DND-41 (cell line): ENCODE measurements around the gene ZNF544.

Experiments used
- ATAC-seq: fragments of 200-7000 bp; cut with Tn5 transposase; 3 replicates; pipeline ENCODE4 v1.9.1; 2021; ENCODE audit warnings: low read depth; ENCODE audit not compliant: insufficient read depth
- DNase-seq: peaks from one replicate; pipeline ENCODE4 v3.0.0-alpha.2; 2020
- H2AFZ ChIP-seq: 2 replicates; pipeline ENCODE4 v1.6.0; 2012; ENCODE audit warnings: low read depth, low read length
- H3K27ac ChIP-seq: 2 replicates; pipeline ENCODE4 v1.5.1; 2012; ENCODE audit warnings: low read length, inconsistent platforms
- H3K27me3 ChIP-seq: fragments of 200-600 bp; sonication (generic); 2 replicates; pipeline ENCODE4 v1.6.0; 2012; ENCODE audit warnings: low read length, mild to moderate bottlenecking, inconsistent platforms; ENCODE audit not compliant: insufficient read depth, poor library complexity
- H3K36me3 ChIP-seq: 2 replicates; pipeline ENCODE4 v1.5.1; 2012; ENCODE audit warnings: low read length, inconsistent platforms; ENCODE audit not compliant: insufficient read depth
- H3K4me1 ChIP-seq: 2 replicates; pipeline ENCODE4 v1.5.1; 2012; ENCODE audit warnings: mild to moderate bottlenecking, low read length; ENCODE audit not compliant: insufficient read depth
- H3K4me2 ChIP-seq: 2 replicates; pipeline ENCODE4 v1.6.0; 2012; ENCODE audit warnings: mild to moderate bottlenecking, moderate library complexity, low read length, inconsistent platforms; ENCODE audit not compliant: insufficient read depth
- H3K4me3 ChIP-seq, 2 experiments: fragments of 200-600 bp in 1 of 2; shearing (Covaris generic) in 1 of 2; 2 replicates each; pipeline ENCODE4 v1.5.1; 2012 to 2016; ENCODE audit warnings: inconsistent platforms in 2 of 2, low read length in 2 of 2, mild to moderate bottlenecking in 2 of 2, low read depth in 1 of 2, moderate library complexity in 1 of 2
- H3K79me2 ChIP-seq: 2 replicates; pipeline ENCODE4 v1.6.0; 2012; ENCODE audit warnings: low read length, inconsistent platforms; ENCODE audit not compliant: insufficient read depth
- H3K9ac ChIP-seq: 2 replicates; pipeline ENCODE4 v1.6.0; 2012; ENCODE audit warnings: low read depth, mild to moderate bottlenecking, inconsistent platforms, low read length, moderate library complexity
- H3K9me3 ChIP-seq: 2 replicates; pipeline ENCODE4 v1.5.1; 2012; ENCODE audit warnings: low read length, moderate library complexity, mild to moderate bottlenecking, inconsistent platforms; ENCODE audit not compliant: insufficient read depth, severe bottlenecking
- H4K20me1 ChIP-seq: 2 replicates; pipeline ENCODE4 v1.6.0; 2012; ENCODE audit warnings: low read length; ENCODE audit not compliant: insufficient read depth
- CTCF ChIP-seq: IDR thresholded peaks from 2 replicates; pipeline ENCODE4 v1.5.1; 2012; ENCODE audit warnings: borderline replicate concordance, low read length, moderate library complexity, mild to moderate bottlenecking; ENCODE audit not compliant: poor library complexity, severe bottlenecking; ENCODE audit errors: extremely low read depth
- EZH2 ChIP-seq: IDR thresholded peaks from 3 replicates; pipeline ENCODE4 v1.6.1; 2012; ENCODE audit warnings: borderline replicate concordance, low read depth, mild to moderate bottlenecking, moderate library complexity, low read length, inconsistent platforms; ENCODE audit not compliant: severe bottlenecking

Gene ZNF544

GRCh38 chr19:58305065-58305931 is 76.6 kb downstream of the ZNF544 start, which contains the start of gene ERVK3-1:
TSS of gene ERVK3-1 (plus strand) at chr19:58305377. CDS start at chr19:58312169, 6,792 bp downstream.
- Histone ChIP-seq H3K4me3 (peak within 1 kb of the TSS; percentile 50 to 83), H4K20me1 (peaks cover 16% of the 10 kb centered on the region; the same call in 1 of the 2 replicates), H3K36me3 (peaks cover 61% of the 10 kb centered on the region), H3K27me3 (no peaks in the 10 kb centered on the region), H2AFZ (peak within 1 kb of the TSS; percentile 90), H3K4me1 (peaks cover 35% of the 10 kb centered on the region), H3K9me3 (no peaks in the 10 kb centered on the region), H3K9ac (peak within 1 kb of the TSS; percentile 80), H3K27ac (peak within 1 kb of the TSS; percentile 92), H3K79me2 (peaks cover 71% of the 10 kb centered on the region), H3K4me2 (peak within 1 kb of the TSS; percentile 72)
- no peak for TF ChIP-seq CTCF
- no peak for TF ChIP-seq EZH2
- ATAC-seq (peak; percentile 97), DNase-seq (peak; percentile 97)

- H3K79me2 ChIP-seq, result peaks cover 66% of the 10 kb centered on the region
- peak overlapping the region; percentile 80 for H3K9ac ChIP-seq
- H3K9me3 ChIP-seq, result no peaks in the 10 kb centered on the region
- peak overlapping the region; percentile 90; the same call in 1 of the 2 replicates for H2AFZ ChIP-seq
- TF ChIP-seq CTCF, result no peak
- TF ChIP-seq EZH2, result no peak
- no peaks in the 10 kb centered on the region for H3K27me3 ChIP-seq
- peak overlapping the region; percentile 50 to 83 for H3K4me3 ChIP-seq
- peaks cover 58% of the 10 kb centered on the region for H3K36me3 ChIP-seq
- H3K27ac ChIP-seq, result peak overlapping the region; percentile 92
- ATAC-seq, result no peak
- H4K20me1 ChIP-seq, result peaks cover 16% of the 10 kb centered on the region; the same call in 1 of the 2 replicates
- peaks cover 35% of the 10 kb centered on the region for H3K4me1 ChIP-seq
- DNase-seq, result peak; percentile 38
- H3K4me2 ChIP-seq, result peak overlapping the region; percentile 72
These were observed 77.2 kb downstream of the ZNF544 start for GRCh38 chr19:58305932-58306323.

- Histone ChIP-seq H4K20me1 (peaks cover 32% of the 10 kb centered on the region), H3K9ac (no peak overlapping the region), H3K4me2 (peak overlapping the region; percentile 36; the same call in 1 of the 2 replicates), H3K9me3 (no peaks in the 10 kb centered on the region), H2AFZ (no peak overlapping the region), H3K36me3 (peaks cover 69% of the 10 kb centered on the region), H3K27ac (no peak overlapping the region), H3K27me3 (no peaks in the 10 kb centered on the region), H3K4me1 (peaks cover 35% of the 10 kb centered on the region), H3K4me3 (no peak overlapping the region), H3K79me2 (peaks cover 66% of the 10 kb centered on the region)
- TF ChIP-seq CTCF (no peak), EZH2 (no peak)
- DNase-seq (no peak), ATAC-seq (no peak)
These were observed 79.0 kb downstream of the ZNF544 start for GRCh38 chr19:58307736-58308135.
